K562 (cell line): ENCODE measurements around the gene NRXN3. TPM values are rescaled to one million over a fixed set of nuclear protein-coding genes. Genes with fewer than 3 reads are reported as not detected.

Experiments
- ATAC-seq: fragments of 200-7000 bp; cut with Tn5 transposase; 3 replicates; pipeline ENCODE4 v1.9.1; 2020; ENCODE audit warnings: moderate library complexity
- BruUV-seq: library from RNA; stranded (reverse); fragments of 400-500 nt; replicated peaks from 2 replicates; lab custom pipeline; 2021; lab: Mats Ljungman, UMichigan
- CTCF ChIA-PET: fragments of 300-600 bp; formaldehyde crosslinking; extraction: SDS; loops from one replicate; lab custom pipeline; 2021; ENCODE audit warnings: low intra/inter-chr PET ratio; lab: Yijun Ruan, JAX
- POLR2A ChIA-PET: fragments of 300-600, 350-650 bp; sonication (Branson Sonifier 250); formaldehyde crosslinking; extraction: SDS; loops from one replicate; lab custom pipeline; 2021; ENCODE audit warnings: antibody characterized with exemption, inconsistent platforms; lab: Yijun Ruan, JAX
- DNase-seq, 4 experiments: peaks; one replicate each; pipeline versions ENCODE4 v3.0.0 to v3.0.0-alpha.2; 2011 to 2018; ENCODE audit warnings: low spot score in 3 of 4, mixed read lengths in 3 of 4; ENCODE audit errors: extremely low read depth in 1 of 4
- FAIRE-seq: peaks from 2 replicates; lab custom pipeline; 2011; peaks lifted over from hg19 to GRCh38; lab: Jason Lieb, UNC
- H2AFZ ChIP-seq: 2 replicates; pipeline ENCODE4 v1.6.0; 2011; ENCODE audit warnings: low read depth, low read length, control low read depth, inconsistent platforms
- H3K27ac ChIP-seq: fragments of 200-600 bp; 3 replicates; pipeline ENCODE4 v1.8.0; 2011; ENCODE audit warnings: low read depth, mild to moderate bottlenecking, control low read depth, inconsistent platforms, low read length, moderate library complexity, mixed read lengths; ENCODE audit errors: extremely low read depth
- H3K27me3 ChIP-seq, 2 experiments: fragments of 300-600 bp in 1 of 2; 2 replicates in 1 of 2; 3 replicates in 1 of 2; pipeline versions ENCODE4 v1.6.0 to v1.8.0; 2011; ENCODE audit warnings: inconsistent platforms in 2 of 2, low read length in 2 of 2, mild to moderate bottlenecking in 1 of 2, mixed read lengths in 1 of 2, moderate library complexity in 1 of 2; ENCODE audit not compliant: control insufficient read depth in 2 of 2, insufficient read depth in 2 of 2
- H3K36me3 ChIP-seq: fragments of 300-600 bp; 3 replicates; pipeline ENCODE4 v1.8.0; 2011; ENCODE audit warnings: mild to moderate bottlenecking, low read length, inconsistent platforms; ENCODE audit not compliant: control insufficient read depth, insufficient read depth
- H3K4me1 ChIP-seq, 2 experiments: fragments of 200-600 bp in 1 of 2; replicated peaks in 1 of 2; 2 replicates in 1 of 2; 3 replicates in 1 of 2; pipeline versions ENCODE4 v1.5.1 to v1.8.0; 2011; ENCODE audit warnings: inconsistent platforms in 2 of 2, low read length in 2 of 2, mild to moderate bottlenecking in 1 of 2, mixed read lengths in 1 of 2, moderate library complexity in 1 of 2; ENCODE audit not compliant: control insufficient read depth in 2 of 2, insufficient read depth in 2 of 2
- H3K4me2 ChIP-seq: 2 replicates; pipeline ENCODE4 v1.6.1; 2011; ENCODE audit warnings: low read length, control low read depth, inconsistent platforms, mixed read lengths; ENCODE audit not compliant: insufficient read depth
- H3K4me3 ChIP-seq: fragments of 200-600 bp; sonication (generic), shearing (Covaris generic); 2 replicates; pipeline ENCODE4 v1.5.1; 2016; ENCODE audit warnings: control low read depth, inconsistent platforms
- H3K79me2 ChIP-seq: fragments of 200-600 bp; 3 replicates; pipeline ENCODE4 v1.8.0; 2011; ENCODE audit warnings: low read length, inconsistent platforms; ENCODE audit not compliant: control insufficient read depth, insufficient read depth
- H3K9ac ChIP-seq, 2 experiments: 2 replicates each; pipeline versions ENCODE4 v1.6.0 to v1.6.1; 2011; ENCODE audit warnings: low read depth in 2 of 2, low read length in 2 of 2, control low read depth in 1 of 2, inconsistent platforms in 1 of 2, mild to moderate bottlenecking in 1 of 2, mixed read lengths in 1 of 2; ENCODE audit not compliant: insufficient read depth in 1 of 2
- H3K9me1 ChIP-seq: one replicate; pipeline ENCODE4 v1.6.0; 2011; ENCODE audit warnings: inconsistent platforms, mild to moderate bottlenecking, low read length, moderate library complexity; ENCODE audit not compliant: control insufficient read depth, insufficient read depth
- H3K9me3 ChIP-seq: replicated peaks from 2 replicates; pipeline ENCODE4 v1.5.1; 2011; ENCODE audit warnings: low read depth, low read length, inconsistent platforms; ENCODE audit not compliant: control insufficient read depth, insufficient read depth
- H4K20me1 ChIP-seq: replicated peaks from 2 replicates; pipeline ENCODE4 v1.6.1; 2011; ENCODE audit warnings: low read length, inconsistent platforms, mixed read lengths; ENCODE audit not compliant: control insufficient read depth, insufficient read depth
- ATF3 ChIP-seq, 2 experiments: fragments of 450-650 bp in 1 of 2; sonication (generic) in 1 of 2; formaldehyde crosslinking in 1 of 2; IDR thresholded peaks in 1 of 2; conservative IDR thresholded peaks in 1 of 2; 2 replicates each; pipeline versions ENCODE4 v1.6.1 to v1.8.1; 2016 to 2023; ENCODE audit warnings: mild to moderate bottlenecking in 2 of 2, moderate library complexity in 2 of 2, inconsistent platforms in 1 of 2, missing genetic modification reagents in 1 of 2
- CEBPB ChIP-seq: fragments of 450-650 bp; IDR thresholded peaks from 2 replicates; pipeline ENCODE4 v1.6.1; 2016; ENCODE audit warnings: missing genetic modification characterization, missing compliant biosample characterization
- ELK3 ChIP-seq: fragments of 450-650 bp; formaldehyde crosslinking; IDR thresholded peaks from 2 replicates; pipeline ENCODE4 v1.4.0; 2020; ENCODE audit warnings: mild to moderate bottlenecking
- ESRRA ChIP-seq: fragments of 450-650 bp; IDR thresholded peaks from 2 replicates; pipeline ENCODE4 v1.6.1; 2014; ENCODE audit warnings: low read depth, mild to moderate bottlenecking, moderate library complexity, borderline replicate concordance
- FIP1L1 ChIP-seq: fragments of 200-400 bp; formaldehyde crosslinking; IDR thresholded peaks from 2 replicates; pipeline ENCODE4 v1.6.1; 2018; ENCODE audit warnings: mild to moderate bottlenecking, low read depth, low read length; ENCODE audit not compliant: poor library complexity, severe bottlenecking
- HNRNPK ChIP-seq: fragments of 200-400 bp; formaldehyde crosslinking; IDR thresholded peaks from one replicate; pipeline ENCODE4 v1.6.1; 2018; ENCODE audit warnings: mild to moderate bottlenecking, low read depth, low read length; ENCODE audit not compliant: poor library complexity, severe bottlenecking
- NR2C1 ChIP-seq, 2 experiments: fragments of 450-650 bp; IDR thresholded peaks; 2 replicates each; pipeline ENCODE4 v1.6.1; 2017; ENCODE audit warnings: mild to moderate bottlenecking in 2 of 2, antibody characterized with exemption in 1 of 2, inconsistent platforms in 1 of 2, missing compliant biosample characterization in 1 of 2, missing genetic modification characterization in 1 of 2
- PBX2 ChIP-seq, 2 experiments: IDR thresholded peaks in 1 of 2; conservative IDR thresholded peaks in 1 of 2; 2 replicates each; pipeline ENCODE4 v1.6.1; 2016; ENCODE audit warnings: low read depth in 2 of 2, mild to moderate bottlenecking in 1 of 2, missing compliant biosample characterization in 1 of 2, missing genetic modification characterization in 1 of 2, moderate library complexity in 1 of 2
- POLR2G ChIP-seq: fragments of 200-400 bp; formaldehyde crosslinking; IDR thresholded peaks from 2 replicates; pipeline ENCODE4 v1.6.1; 2017; ENCODE audit warnings: low read depth, mild to moderate bottlenecking, antibody characterized with exemption, low read length, moderate library complexity
- RBM22 ChIP-seq: fragments of 200-400 bp; formaldehyde crosslinking; IDR thresholded peaks from 2 replicates; pipeline ENCODE4 v1.6.1; 2018; ENCODE audit warnings: low read length, low read depth; ENCODE audit not compliant: poor library complexity, severe bottlenecking
- SREBF2 ChIP-seq: sonication (generic); formaldehyde crosslinking; IDR thresholded peaks from 2 replicates; pipeline ENCODE4 v1.4.0; 2020; ENCODE audit warnings: mild to moderate bottlenecking, missing genetic modification reagents
- SUPT5H ChIP-seq: fragments of 450-650 bp; IDR thresholded peaks from 2 replicates; pipeline ENCODE4 v1.6.1; 2016
- TAF7 ChIP-seq: fragments of 450-650 bp; IDR thresholded peaks from 2 replicates; pipeline ENCODE4 v1.6.1; 2016; ENCODE audit warnings: missing genetic modification characterization, missing compliant biosample characterization
- TSC22D4 ChIP-seq: fragments of 450-650 bp; IDR thresholded peaks from 2 replicates; pipeline ENCODE4 v1.6.1; 2016; ENCODE audit warnings: missing genetic modification characterization, missing biosample characterization, control low read depth
- ZNF239 ChIP-seq: fragments of 250-450 bp; sonication (Bioruptor Pico); IDR thresholded peaks from 2 replicates; pipeline ENCODE4 v1.4.0; 2020; ENCODE audit warnings: mild to moderate bottlenecking
- ZNF445 ChIP-seq: fragments of 250-450 bp; sonication (Bioruptor Pico); IDR thresholded peaks from 2 replicates; pipeline ENCODE4 v1.4.0; 2020; ENCODE audit warnings: low read depth, mild to moderate bottlenecking, moderate library complexity
- WGBS: fragments of 100-300 bp; shearing (Covaris generic); methylation state at CpG from one replicate; pipeline ENCODE4 v1.1.6; 2016; ENCODE audit warnings: low coverage, mixed read lengths; ENCODE audit not compliant: insufficient coverage; ENCODE audit errors: missing lambda C conversion rate; 5-methylcytosine and 5-hydroxymethylcytosine counted together
- in situ Hi-C: fragments of 300-500 bp; cut with MboI; formaldehyde crosslinking; loops from 4 replicates; pipeline ENCODE4 v1.15.0; 2018; ENCODE audit warnings: inconsistent platforms, mixed read lengths
- intact Hi-C: fragments of 100-400 bp; cut with micrococcal nuclease; formaldehyde crosslinking; loops from 2 replicates; pipeline ENCODE4 v1.14.2; 2022
- polyA plus RNA-seq, 8 experiments: library from polyadenylated mRNA; depleted of rRNA in 4 of 8; stranded (reverse) in 5 of 8; unstranded in 3 of 8; fragments of >200 nt; fragmentation: Nextera tagmentation in 2 of 8; fragmentation: Illumina TruSeq in 1 of 8; extraction: Ambion mirVana in 2 of 8; extraction: Trizol in 1 of 8; gene quantifications; 2 replicates each; pipeline versions ENCODE4 v1.2.1 to v1.2.3, GENCODE V29; 2011 to 2014; ENCODE audit warnings: inconsistent platforms in 1 of 8, missing spikeins in 1 of 8
- total RNA-seq, 7 experiments: library from RNA; depleted of rRNA in 6 of 7; stranded (reverse); fragments of >200 nt in 6 of 7; fragmentation: Illumina TruSeq in 2 of 7; extraction: Trizol in 2 of 7; gene quantifications; 2 replicates each; pipeline versions ENCODE4 v1.2.1 to v1.2.3, GENCODE V29; 2011 to 2021; ENCODE audit warnings: low replicate concordance in 1 of 7

NRXN3 gene
- total and polyA plus RNA-seq, 9 of the 15 experiments (the other 6 are each of a cell fraction or from before 2014, with no cell fraction given) = 0.09 TPM; not detected in 8

- in situ Hi-C loops = no loop called here
- no peak for FAIRE-seq
Observed at GRCh38 chr14:79468486-79468885, 1298.3 kb downstream of the NRXN3 start.

More at GRCh38 chr14:79468486-79468885, 1298.3 kb downstream of the NRXN3 start:
- no peaks in the 10 kb centered on the region for H3K27me3 ChIP-seq
- no peaks in the 10 kb centered on the region for H3K9me1 ChIP-seq
- H3K4me1 ChIP-seq = no peaks in the 10 kb centered on the region
- H3K27ac ChIP-seq = no peak overlapping the region
- intact Hi-C loops = no loop called here
- TF ChIP-seq RBM22 = no peak
- no peak for TF ChIP-seq TAF7 (tag)
- no peak for TF ChIP-seq POLR2G
- no peak for TF ChIP-seq ZNF445 (CRISPR knock-in tag)
- no peak for TF ChIP-seq ZNF239 (CRISPR knock-in tag)
- no peak for TF ChIP-seq SREBF2
- no peak for TF ChIP-seq FIP1L1
- TF ChIP-seq ESRRA = no peak
- TF ChIP-seq HNRNPK = no peak
- no peak for TF ChIP-seq TSC22D4 (tag)
- TF ChIP-seq PBX2 (CRISPR knock-in tag; IDR thresholded peaks at IDR 0.05; ENCODE audit: low read depth) = no peak
- TF ChIP-seq PBX2 (tag; conservative IDR thresholded peaks at IDR 0.05; ENCODE audit: low read depth) = no peak
- TF ChIP-seq NR2C1 (IDR thresholded peaks at IDR 0.05) = no peak
- TF ChIP-seq NR2C1 (tag; IDR thresholded peaks at IDR 0.05) = no peak
- no peak for TF ChIP-seq SUPT5H
- no peak for TF ChIP-seq CEBPB
- no peak for TF ChIP-seq ELK3 (CRISPR knock-in tag)
- no peak for TF ChIP-seq ATF3 (IDR thresholded peaks at IDR 0.05)
- no peak for TF ChIP-seq ATF3 (CRISPR knock-in tag; conservative IDR thresholded peaks at IDR 0.05)
- TF ChIP-seq, all 486 proteins: peak for 0
- Histone ChIP-seq H3K9ac (no peak overlapping the region), H3K4me2 (no peak overlapping the region), H3K9me3 (no peaks in the 10 kb centered on the region), H3K36me3 (no peaks in the 10 kb centered on the region), H4K20me1 (no peaks in the 10 kb centered on the region), H3K4me3 (no peak overlapping the region), H3K79me2 (no peaks in the 10 kb centered on the region), H2AFZ (no peak overlapping the region)
- POLR2A ChIA-PET = no interaction called here
- DNase-seq (no peak), ATAC-seq (no peak)
- 0% methylated on average over 1 of the region's 3 CpGs for WGBS
- CTCF ChIA-PET = no interaction called here
- BruUV-seq = no TSS peak
